ENCODE results near the gene GTSF1L.

The GTSF1L gene

DNA sequence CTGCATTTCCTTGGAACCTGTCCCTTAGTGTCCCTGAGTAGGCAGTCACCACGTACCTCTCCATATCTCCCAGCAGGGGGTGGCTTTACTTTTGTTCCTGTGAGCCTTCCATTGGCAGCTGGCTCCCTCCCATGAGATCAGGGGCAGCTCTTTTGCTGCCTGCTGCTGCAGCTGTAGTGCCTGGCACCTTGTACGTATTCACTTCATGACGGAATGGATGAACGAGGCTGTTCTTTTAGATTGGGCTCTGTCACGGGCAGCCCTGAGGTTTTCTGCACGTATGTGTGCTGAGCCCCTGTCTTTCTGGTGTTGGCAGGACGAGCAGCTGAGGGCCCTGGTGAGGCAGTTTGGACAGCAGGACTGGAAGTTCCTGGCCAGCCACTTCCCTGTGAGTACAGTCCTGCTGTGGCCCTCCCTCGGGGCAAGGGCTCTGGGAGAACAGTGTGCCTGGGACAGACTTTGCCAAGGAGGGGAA is 45.3 kb downstream of the GTSF1L start:
- Mint-ChIP-seq H3K27ac (no peak overlapping the region), H3K27me3 (ENCODE audit: low read depth) (peaks cover 6% of the 10 kb centered on the region), H3K4me1 (no peaks in the 10 kb centered on the region), H3K9me3 (no peaks in the 10 kb centered on the region), H3K4me3 (no peak overlapping the region), H3K36me3 (ENCODE audit: low read depth) (peaks cover 6% of the 10 kb centered on the region)
- no peak for TF ChIP-seq CTCF (IDR thresholded peaks at IDR 0.05; ENCODE audit: unreplicated experiment in 3 of 3)

DNA sequence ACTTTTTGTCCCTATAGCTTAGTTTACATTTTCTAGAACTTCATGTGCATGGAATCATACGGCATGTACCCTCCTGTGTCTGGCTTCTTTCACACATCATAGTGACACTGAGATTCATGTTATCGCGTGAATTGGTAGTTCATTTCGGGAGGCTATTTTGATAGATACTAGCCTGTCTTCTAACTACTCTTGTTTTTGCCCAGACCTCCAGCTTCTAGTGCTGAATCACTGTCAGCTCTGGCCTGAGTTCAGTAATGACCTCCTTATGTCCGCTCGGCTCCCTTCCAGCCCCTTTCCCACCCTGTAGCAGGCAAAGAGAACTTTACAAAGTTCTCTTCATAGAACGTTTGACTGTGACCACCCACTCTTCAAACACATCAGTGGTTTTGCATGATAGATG is 45.8 kb downstream of the GTSF1L start:
- no peak overlapping the region for H3K4me3 Mint-ChIP-seq
- H3K9me3 Mint-ChIP-seq, result no peaks in the 10 kb centered on the region
- TF ChIP-seq CTCF (IDR thresholded peaks at IDR 0.05; ENCODE audit: unreplicated experiment in 3 of 3), result no peak
- peaks cover 11% of the 10 kb centered on the region for H3K36me3 Mint-ChIP-seq (ENCODE audit: low read depth)
- H3K27me3 Mint-ChIP-seq (ENCODE audit: low read depth), result peaks cover 6% of the 10 kb centered on the region
- no peaks in the 10 kb centered on the region for H3K4me1 Mint-ChIP-seq
- no peak overlapping the region for H3K27ac Mint-ChIP-seq

DNA sequence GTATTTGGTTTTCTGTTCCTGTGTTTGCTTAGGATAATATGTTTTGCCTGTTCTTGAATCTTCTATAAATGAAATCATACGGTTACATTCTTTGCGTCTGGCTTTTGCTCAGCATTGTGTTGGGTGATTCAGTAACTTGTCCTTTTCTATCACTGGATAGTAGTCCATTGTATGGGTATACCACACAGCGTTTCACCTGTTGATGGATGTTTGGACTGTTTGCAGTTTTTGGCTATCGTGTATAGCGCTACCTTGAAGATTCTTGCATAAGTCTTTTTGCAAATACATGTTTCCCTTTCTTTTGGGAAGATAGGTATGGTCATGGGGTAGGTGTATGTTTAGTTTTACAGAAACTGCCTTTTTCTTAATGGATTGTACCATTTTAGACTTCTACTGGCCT is 50.4 kb downstream of the GTSF1L start:
- H3K27me3 Mint-ChIP-seq (ENCODE audit: low read depth), result peaks cover 6% of the 10 kb centered on the region
- H3K4me3 Mint-ChIP-seq, result no peak overlapping the region
- H3K4me1 Mint-ChIP-seq, result no peaks in the 10 kb centered on the region
- no peak for TF ChIP-seq CTCF (IDR thresholded peaks at IDR 0.05; ENCODE audit: unreplicated experiment in 3 of 3)
- H3K36me3 Mint-ChIP-seq (ENCODE audit: low read depth), result peaks cover 20% of the 10 kb centered on the region
- no peaks in the 10 kb centered on the region for H3K9me3 Mint-ChIP-seq
- no peak overlapping the region for H3K27ac Mint-ChIP-seq

All from nephron (organoid).